Nucleus accumbens (tissue), 56 donors: Measurements from ENCODE around the gene MEAF6.

Experiments
- DNase-seq, 56 donors: peaks; one replicate each; lab custom pipeline; 2025; lab: John Stamatoyannopoulos, UW

The MEAF6 gene

DNA sequence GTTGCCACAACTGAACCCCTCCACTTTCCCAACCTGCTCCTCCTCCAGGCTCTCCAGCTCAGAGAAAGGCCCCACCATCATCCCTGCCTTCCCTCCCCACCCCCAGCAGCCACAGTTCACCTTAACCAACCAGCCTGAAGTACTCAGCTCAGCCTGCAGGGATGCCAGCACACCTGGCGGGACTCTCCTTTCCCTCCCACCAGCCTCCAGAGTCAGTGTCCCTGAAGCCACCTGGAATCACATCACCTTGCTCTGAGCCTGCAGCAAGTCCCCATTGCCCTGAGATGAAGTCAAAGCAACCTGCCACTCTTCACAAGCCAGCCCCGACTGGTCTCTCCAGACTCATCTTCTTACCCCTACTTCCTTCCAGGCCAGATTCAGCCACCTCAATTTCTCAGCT, 66.4 kb downstream of the MEAF6 start:
- DNase-seq: no peak

DNA sequence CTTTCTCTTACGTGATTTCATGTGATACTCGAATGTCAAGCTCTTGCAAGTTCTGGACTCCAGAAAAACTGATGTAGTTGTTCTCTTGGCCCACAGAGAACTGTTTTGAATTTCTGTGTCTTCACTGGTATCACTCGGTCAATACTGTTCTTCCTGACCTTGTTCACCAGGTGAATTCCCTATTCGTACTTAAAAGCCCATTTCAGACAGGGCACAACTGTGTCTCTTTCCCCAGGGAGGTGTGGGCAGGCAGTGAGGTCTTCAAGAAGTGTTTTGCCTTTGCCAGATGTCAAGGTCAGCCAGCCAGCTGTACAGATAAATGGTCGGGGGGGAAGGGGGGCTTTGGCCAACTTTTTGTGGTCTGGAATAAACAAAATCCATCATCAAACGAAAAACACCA, 67.7 kb downstream of the MEAF6 start:
- no peak for DNase-seq

DNA sequence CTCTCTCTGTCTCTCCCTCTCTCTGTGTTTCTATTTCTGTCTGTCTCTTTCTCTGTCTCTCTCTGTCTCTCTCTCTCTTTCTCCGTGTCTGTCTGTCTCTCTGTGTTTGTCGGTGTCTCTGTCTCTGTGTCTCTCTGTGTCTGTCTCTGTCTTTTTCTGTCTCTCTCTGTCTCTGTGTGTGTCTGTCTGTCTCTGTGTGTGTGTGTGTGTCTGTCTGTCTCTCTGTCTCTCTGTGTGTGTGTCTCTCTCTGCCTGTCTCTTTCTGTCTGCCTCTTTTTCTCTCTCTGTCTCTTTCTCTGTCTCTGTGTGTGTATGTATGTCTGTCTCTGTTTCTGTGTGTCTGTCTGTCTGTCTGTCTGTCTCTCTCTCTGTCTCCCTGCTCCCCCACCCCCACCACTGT, 71.9 kb downstream of the MEAF6 start:
- no peak for DNase-seq
